Colonic mucosa (tissue), 4 donors: ENCODE results near the gene LDAH. TPM values are rescaled to one million over a fixed set of nuclear protein-coding genes. Genes with fewer than 3 reads are reported as not detected.

ENCODE experiments used
- DNase-seq: peaks from one replicate; pipeline ENCODE4 v3.0.0-alpha.2; 2020
- H3K27ac ChIP-seq: fragments of 200-600 bp; one replicate; pipeline ENCODE4 v1.8.0; 2021
- H3K27me3 ChIP-seq: fragments of 200-600 bp; one replicate; pipeline ENCODE4 v1.8.0; 2021
- H3K36me3 ChIP-seq: fragments of 200-600 bp; one replicate; pipeline ENCODE4 v1.8.0; 2021
- H3K4me1 ChIP-seq: fragments of 200-600 bp; one replicate; pipeline ENCODE4 v1.8.0; 2021; ENCODE audit warnings: mild to moderate bottlenecking
- H3K4me3 ChIP-seq: fragments of 200-600 bp; one replicate; pipeline ENCODE4 v1.8.0; 2021
- H3K9ac ChIP-seq, 2 donors: one replicate each; pipeline ENCODE4 v1.7.0; 2013; ENCODE audit warnings: control low read depth in 2 of 2, low read depth in 2 of 2, low read length in 2 of 2
- H3K9me3 ChIP-seq: fragments of 200-600 bp; one replicate; pipeline ENCODE4 v1.8.0; 2021
- intact Hi-C: fragments of 100-400 bp; cut with DNase I; formaldehyde crosslinking; loops from one replicate; pipeline ENCODE4 v1.14.1; 2022
- total RNA-seq, 2 donors: library from RNA; stranded (reverse); fragmentation: NEBNext Ultra II Directional in 1 of 2; extraction: Animal tissue kit (Norgen Biotek cat#: 25700) in 1 of 2; gene quantifications; one replicate each; pipeline ENCODE4 v1.2.1, GENCODE V29; 2021
- TF ChIP-seq, protein P1 (sequence below): fragments of 200-600 bp; IDR thresholded peaks from one replicate; pipeline ENCODE4 v1.8.0; 2022; ENCODE audit warnings: antibody characterized with exemption, mild to moderate bottlenecking
- donor health status: healthy.
- donor health status: DM: no; HTN: no; CAD: no.
- donor health status: DM: no; HTN: no; CAD: no.

Gene LDAH
- total RNA-seq, 2 donors from 2014 or later, result 15.0 to 25.9 TPM

DNA sequence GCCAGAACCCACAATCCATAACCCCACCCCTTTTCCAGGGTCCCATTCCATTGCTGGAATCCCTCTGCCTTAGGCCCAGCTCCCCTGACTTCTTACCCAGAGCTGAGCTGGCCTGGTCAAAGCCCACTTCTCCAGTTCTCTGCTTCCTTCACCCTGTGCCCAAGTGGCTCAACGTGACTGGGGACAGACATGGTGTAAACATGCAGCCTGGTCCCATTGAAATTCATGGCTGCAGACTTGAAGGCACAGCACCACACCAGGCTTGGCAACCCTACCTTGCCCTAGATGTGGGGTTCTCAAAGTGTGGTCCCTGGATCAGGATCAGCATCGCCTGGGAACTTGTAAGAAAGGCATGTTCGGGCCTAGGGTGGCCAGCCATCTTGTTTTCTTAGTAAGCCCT lies 175.7 kb downstream of the LDAH start:
- intact Hi-C loops, result no loop called here
- peaks cover 10% of the 10 kb centered on the region for H3K4me1 ChIP-seq
- no peaks in the 10 kb centered on the region for H3K27me3 ChIP-seq
- H3K9ac ChIP-seq, result no peak overlapping the region
- DNase-seq, result no peak
- no peaks in the 10 kb centered on the region for H3K9me3 ChIP-seq
- TF ChIP-seq, protein P1, sequence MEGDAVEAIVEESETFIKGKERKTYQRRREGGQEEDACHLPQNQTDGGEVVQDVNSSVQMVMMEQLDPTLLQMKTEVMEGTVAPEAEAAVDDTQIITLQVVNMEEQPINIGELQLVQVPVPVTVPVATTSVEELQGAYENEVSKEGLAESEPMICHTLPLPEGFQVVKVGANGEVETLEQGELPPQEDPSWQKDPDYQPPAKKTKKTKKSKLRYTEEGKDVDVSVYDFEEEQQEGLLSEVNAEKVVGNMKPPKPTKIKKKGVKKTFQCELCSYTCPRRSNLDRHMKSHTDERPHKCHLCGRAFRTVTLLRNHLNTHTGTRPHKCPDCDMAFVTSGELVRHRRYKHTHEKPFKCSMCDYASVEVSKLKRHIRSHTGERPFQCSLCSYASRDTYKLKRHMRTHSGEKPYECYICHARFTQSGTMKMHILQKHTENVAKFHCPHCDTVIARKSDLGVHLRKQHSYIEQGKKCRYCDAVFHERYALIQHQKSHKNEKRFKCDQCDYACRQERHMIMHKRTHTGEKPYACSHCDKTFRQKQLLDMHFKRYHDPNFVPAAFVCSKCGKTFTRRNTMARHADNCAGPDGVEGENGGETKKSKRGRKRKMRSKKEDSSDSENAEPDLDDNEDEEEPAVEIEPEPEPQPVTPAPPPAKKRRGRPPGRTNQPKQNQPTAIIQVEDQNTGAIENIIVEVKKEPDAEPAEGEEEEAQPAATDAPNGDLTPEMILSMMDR, result no peak
- no peak overlapping the region for H3K27ac ChIP-seq
- H3K4me3 ChIP-seq, result no peak overlapping the region
- H3K36me3 ChIP-seq, result no peaks in the 10 kb centered on the region

GRCh38 chr2:20646446-20646845 lies 176.5 kb downstream of the LDAH start:
- TF ChIP-seq, protein P1, result no peak
- Histone ChIP-seq H3K9me3 (no peaks in the 10 kb centered on the region), H3K36me3 (no peaks in the 10 kb centered on the region), H3K4me1 (peaks cover 10% of the 10 kb centered on the region), H3K27ac (no peak overlapping the region), H3K27me3 (no peaks in the 10 kb centered on the region), H3K4me3 (no peak overlapping the region), H3K9ac (no peak overlapping the region)
- intact Hi-C loops, result no loop called here
- DNase-seq, result no peak

DNA sequence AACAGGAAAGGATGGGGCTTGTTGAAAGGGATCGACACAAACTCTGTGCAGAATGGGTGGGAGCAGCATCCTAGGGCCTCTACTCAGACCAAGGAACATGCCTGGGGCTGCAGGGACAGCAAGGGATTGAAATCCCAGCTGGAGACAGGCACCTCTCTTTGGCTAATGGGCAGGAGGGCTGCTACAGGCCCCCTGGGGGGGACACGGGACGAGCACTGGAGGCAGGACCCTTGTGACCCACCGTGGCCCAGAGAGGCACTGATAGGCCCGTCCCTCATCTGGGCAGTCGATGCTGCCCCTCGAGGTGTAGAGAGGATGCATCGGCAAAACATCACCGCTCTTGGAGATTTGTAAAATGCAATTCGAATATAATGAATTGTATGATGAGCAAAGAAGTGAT lies 177.1 kb downstream of the LDAH start:
- DNase-seq, result no peak
- Histone ChIP-seq H3K9me3 (no peaks in the 10 kb centered on the region), H3K9ac (no peak overlapping the region), H3K4me1 (peaks cover 10% of the 10 kb centered on the region), H3K36me3 (no peaks in the 10 kb centered on the region), H3K4me3 (no peak overlapping the region), H3K27ac (no peak overlapping the region), H3K27me3 (no peaks in the 10 kb centered on the region)
- TF ChIP-seq, protein P1, result no peak
- intact Hi-C loops, result no loop called here

DNA sequence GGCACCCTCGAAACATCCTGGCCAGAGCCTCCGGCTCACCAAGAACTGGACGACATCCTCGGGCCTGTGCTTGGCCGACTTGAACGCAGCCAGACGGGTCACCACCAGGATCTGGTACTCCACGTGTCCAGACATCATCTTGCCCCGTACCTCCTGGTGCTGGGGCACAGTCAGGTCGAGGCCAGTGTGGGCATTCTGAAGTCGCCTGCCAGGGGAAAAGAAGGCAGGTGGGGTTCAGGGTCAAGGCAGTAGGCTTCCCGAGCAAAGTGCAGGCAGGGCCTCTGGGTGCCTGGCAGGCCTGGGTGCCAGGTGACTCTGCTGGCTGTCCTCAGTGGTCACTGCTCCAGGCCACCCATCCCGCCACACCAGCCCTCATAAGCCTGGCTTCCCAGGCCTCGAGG lies 177.6 kb downstream of the LDAH start:
- TF ChIP-seq, protein P1, result no peak
- Histone ChIP-seq H3K27me3 (no peaks in the 10 kb centered on the region), H3K4me1 (peaks cover 10% of the 10 kb centered on the region), H3K9me3 (no peaks in the 10 kb centered on the region), H3K4me3 (no peak overlapping the region), H3K9ac (no peak overlapping the region), H3K36me3 (no peaks in the 10 kb centered on the region), H3K27ac (no peak overlapping the region)
- DNase-seq, result no peak
- intact Hi-C loops, result no loop called here

GRCh38 chr2:20643826-20644225 lies 179.1 kb downstream of the LDAH start:
- Histone ChIP-seq H3K9ac (no peak overlapping the region), H3K27ac (no peak overlapping the region), H3K4me1 (no peaks in the 10 kb centered on the region), H3K9me3 (no peaks in the 10 kb centered on the region), H3K4me3 (no peak overlapping the region), H3K27me3 (no peaks in the 10 kb centered on the region), H3K36me3 (no peaks in the 10 kb centered on the region)
- TF ChIP-seq, protein P1, result no peak
- intact Hi-C loops, result no loop called here
- no peak for DNase-seq

DNA sequence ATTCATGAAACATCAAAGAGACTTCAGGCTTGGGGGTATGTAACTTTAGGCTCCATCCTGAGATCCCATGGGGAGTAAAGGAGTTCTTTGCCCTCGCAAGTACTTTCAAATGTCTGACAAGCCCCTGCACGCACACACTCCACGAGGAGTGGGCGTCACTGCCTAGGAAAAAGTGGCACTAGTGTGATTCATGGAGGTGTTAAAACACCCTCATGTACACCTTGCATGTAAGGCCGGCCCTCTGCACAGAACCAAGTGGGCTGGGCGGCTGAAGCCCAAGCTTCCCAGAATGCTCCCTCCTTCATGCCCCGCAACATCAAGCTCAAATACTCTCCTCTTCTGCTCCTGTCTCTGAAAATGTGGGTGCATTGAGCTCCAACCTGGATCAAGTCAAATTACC lies 179.8 kb downstream of the LDAH start:
- no peak for DNase-seq
- Histone ChIP-seq H3K9ac (no peak overlapping the region), H3K27me3 (no peaks in the 10 kb centered on the region), H3K27ac (no peak overlapping the region), H3K4me3 (no peak overlapping the region), H3K9me3 (no peaks in the 10 kb centered on the region), H3K4me1 (no peaks in the 10 kb centered on the region), H3K36me3 (no peaks in the 10 kb centered on the region)
- intact Hi-C loops, result no loop called here
- TF ChIP-seq, protein P1, result no peak
